Right ventricle myocardium superior (tissue), 1 donor: ENCODE results near the gene SH3YL1. TPM values are rescaled to one million over a fixed set of nuclear protein-coding genes. Genes with fewer than 3 reads are reported as not detected.
A peak's percentile ranks its signal among the peaks of the same experiment; 100 is the strongest.
"Not testable (repeated sequence)": the region's sequence is repeated elsewhere in the genome, so short reads cannot be mapped to it uniquely, and the experiment has no call there.

Source experiments
- ATAC-seq: fragments of 200-7000 bp; cut with Tn5 transposase; one replicate; pipeline ENCODE4 v1.9.1; 2020; ENCODE audit warnings: mild to moderate bottlenecking; ENCODE audit not compliant: poor library complexity
- DNase-seq: peaks from one replicate; pipeline ENCODE4 v3.0.0-alpha.2; 2020
- intact Hi-C: fragments of 100-400 bp; cut with DNase I; formaldehyde crosslinking; loops from one replicate; pipeline ENCODE4 v1.11.2; 2022
- total RNA-seq: library from RNA; stranded (reverse); fragmentation: NEBNext Ultra II Directional; extraction: Animal tissue kit (Norgen Biotek cat#: 25700); gene quantifications from one replicate; pipeline ENCODE4 v1.2.1, GENCODE V29; 2021
- donor health status: DM: no; HTN: yes; CAD: no; lungs with severe emphysema.

Gene SH3YL1
- total RNA-seq, 1 donor from 2014 or later = 7.4 TPM

GRCh38 chr2:199041-199966, 64.5 kb downstream of the SH3YL1 start:
- intact Hi-C loops = no loop called here
- ATAC-seq (no peak), DNase-seq (no peak)

- no peak for ATAC-seq
- DNase-seq = no peak
- intact Hi-C loops = no loop called here
These were observed 67.4 kb downstream of the SH3YL1 start for GRCh38 chr2:196406-196805.

- intact Hi-C loops = no loop called here
- ATAC-seq (no peak), DNase-seq (no peak)
These were observed 67.9 kb downstream of the SH3YL1 start for GRCh38 chr2:195932-196331.

GRCh38 chr2:193141-193671, 70.6 kb downstream of the SH3YL1 start:
- DNase-seq (no peak), ATAC-seq (no peak)
- intact Hi-C loops = no loop called here

GRCh38 chr2:191311-192190, 72.3 kb downstream of the SH3YL1 start:
- ATAC-seq (no peak), DNase-seq (no peak)
- intact Hi-C loops = no loop called here

- intact Hi-C loops = no loop called here
- ATAC-seq (no peak), DNase-seq (no peak)
These were observed 76.0 kb downstream of the SH3YL1 start for GRCh38 chr2:187825-188224.

GRCh38 chr2:185221-185620, 78.6 kb downstream of the SH3YL1 start:
- intact Hi-C loops = no loop called here
- no peak for ATAC-seq
- no peak for DNase-seq

GRCh38 chr2:184695-185094, 79.1 kb downstream of the SH3YL1 start:
- intact Hi-C loops = no loop called here
- no peak for ATAC-seq

GRCh38 chr2:182509-183122, 81.2 kb downstream of the SH3YL1 start:
- DNase-seq (no peak), ATAC-seq (no peak)
- intact Hi-C loops = no loop called here

More at GRCh38 chr2:184695-185094, 79.1 kb downstream of the SH3YL1 start:
- DNase-seq = no peak

- ATAC-seq (no peak), DNase-seq (no peak)
- intact Hi-C loops = no loop called here
These were observed 83.5 kb downstream of the SH3YL1 start for GRCh38 chr2:180311-180710.

- intact Hi-C loops = no loop called here
- DNase-seq = no peak
- no peak for ATAC-seq
These were observed 83.9 kb downstream of the SH3YL1 start for GRCh38 chr2:179886-180285.

GRCh38 chr2:177733-178132, 86.1 kb downstream of the SH3YL1 start:
- DNase-seq (no peak), ATAC-seq (no peak)
- intact Hi-C loops = no loop called here

GRCh38 chr2:176917-177316, 86.9 kb downstream of the SH3YL1 start:
- intact Hi-C loops = no loop called here
- ATAC-seq = no peak

GRCh38 chr2:175880-176820, 87.7 kb downstream of the SH3YL1 start:
- ATAC-seq (no peak), DNase-seq (no peak)
- intact Hi-C loops = no loop called here

More at GRCh38 chr2:176917-177316, 86.9 kb downstream of the SH3YL1 start:
- no peak for DNase-seq

- intact Hi-C loops = no loop called here
- no peak for ATAC-seq
- DNase-seq = no peak
These were observed 88.6 kb downstream of the SH3YL1 start for GRCh38 chr2:175161-175786.

- peak; percentile 90 for ATAC-seq
- intact Hi-C loops = loop anchor here (5.0 kb wide), 1 partner anchor 120 kb away; no protein-coding TSS in a partner anchor
- not testable (repeated sequence) for DNase-seq
These were observed 91.7 kb downstream of the SH3YL1 start for GRCh38 chr2:172120-172519.

- DNase-seq = no peak
- ATAC-seq = no peak
- intact Hi-C loops = loop anchor here (5.0 kb wide), 1 partner anchor 123 kb away; no protein-coding TSS in a partner anchor
These were observed 94.1 kb downstream of the SH3YL1 start for GRCh38 chr2:169741-170140.
